NOMO-1 treated with dmso at 0.1 percent for 144 hours (cell line): ENCODE results near the gene RALB.
"Not testable (repeated sequence)": the region's sequence is repeated elsewhere in the genome, so short reads cannot be mapped to it uniquely, and the experiment has no call there.

Experiments
- DNase-seq: peaks from one replicate; lab custom pipeline; 2025; ENCODE audit not compliant: unreplicated experiment; lab: John Stamatoyannopoulos, UW

The RALB gene

DNA sequence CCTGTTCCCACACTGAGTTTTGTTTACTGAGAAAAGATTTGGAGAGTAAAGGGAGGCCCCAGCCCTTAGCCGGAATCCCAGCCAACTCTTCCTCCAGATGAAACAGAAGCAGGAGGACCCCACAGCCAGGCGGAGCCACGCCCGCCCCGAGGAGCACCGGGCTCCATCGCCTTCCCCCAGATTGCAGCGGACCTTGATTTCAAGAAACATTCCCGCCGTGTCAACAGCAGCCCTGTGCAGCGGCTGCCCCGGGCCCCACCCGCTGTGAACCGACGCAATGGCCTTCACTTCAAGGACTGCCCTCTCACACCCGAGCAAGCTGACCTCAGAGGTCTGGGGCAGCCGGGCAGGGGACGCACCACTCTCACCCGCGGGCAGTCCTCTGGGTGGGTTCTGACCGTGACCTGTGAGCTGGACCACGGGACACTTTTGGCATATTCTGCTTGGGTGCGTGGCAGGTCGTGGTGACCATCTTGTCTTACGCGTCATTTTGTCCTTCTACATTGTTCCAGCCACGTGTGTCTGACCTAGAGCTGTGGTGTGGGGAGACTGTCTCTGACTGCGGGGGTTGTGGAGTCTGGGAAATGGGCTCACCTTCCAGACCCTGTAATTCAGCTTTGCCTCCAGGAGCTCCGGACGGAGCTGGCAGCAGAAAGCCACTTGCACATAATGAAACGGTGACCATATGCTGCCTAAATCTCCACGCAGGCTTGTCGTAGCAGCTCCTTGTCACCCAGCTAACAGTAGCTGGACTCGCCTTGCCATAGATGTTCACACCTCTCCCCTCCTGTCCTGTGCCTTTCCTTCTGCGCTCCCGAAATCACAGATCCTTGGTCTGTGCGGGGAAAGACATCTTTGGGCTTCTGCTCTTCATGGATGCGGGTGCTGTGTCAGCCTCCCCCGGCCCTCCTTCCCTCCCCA lies 61.3 kb downstream of the RALB start:
- DNase-seq, result no peak

DNA sequence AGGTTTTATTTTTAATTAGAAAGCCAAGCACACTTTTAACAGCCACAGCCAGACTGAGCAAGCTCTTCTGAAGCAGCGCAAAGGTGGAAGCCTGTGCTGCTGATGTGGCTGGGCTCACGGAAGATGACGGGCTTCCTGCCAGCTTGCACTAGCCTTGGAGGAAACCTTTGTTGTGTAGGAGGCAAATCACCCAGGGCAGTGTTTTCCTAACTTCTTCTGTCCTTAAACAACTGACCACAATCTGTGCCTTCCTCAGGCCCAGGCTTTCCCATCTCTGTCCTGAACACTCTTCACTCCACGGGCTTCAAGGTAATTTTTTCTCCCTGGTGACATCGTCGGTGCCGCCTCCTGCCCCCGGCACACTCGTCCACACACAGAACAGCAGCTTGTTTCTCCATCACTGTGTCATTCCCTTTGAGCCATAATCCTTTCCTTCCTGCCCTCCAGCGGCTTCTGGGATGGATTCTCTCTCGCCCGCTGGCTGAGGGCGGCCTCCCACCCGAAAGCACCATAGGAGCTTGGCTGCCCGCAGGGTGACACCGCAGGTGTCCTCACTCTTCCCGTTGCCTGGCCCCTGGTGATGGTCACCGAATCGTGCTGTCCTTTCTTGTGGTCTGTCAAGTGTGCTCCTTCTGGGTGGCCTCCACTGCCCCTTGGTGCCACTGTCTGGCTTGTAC lies 62.2 kb downstream of the RALB start:
- no peak for DNase-seq

DNA sequence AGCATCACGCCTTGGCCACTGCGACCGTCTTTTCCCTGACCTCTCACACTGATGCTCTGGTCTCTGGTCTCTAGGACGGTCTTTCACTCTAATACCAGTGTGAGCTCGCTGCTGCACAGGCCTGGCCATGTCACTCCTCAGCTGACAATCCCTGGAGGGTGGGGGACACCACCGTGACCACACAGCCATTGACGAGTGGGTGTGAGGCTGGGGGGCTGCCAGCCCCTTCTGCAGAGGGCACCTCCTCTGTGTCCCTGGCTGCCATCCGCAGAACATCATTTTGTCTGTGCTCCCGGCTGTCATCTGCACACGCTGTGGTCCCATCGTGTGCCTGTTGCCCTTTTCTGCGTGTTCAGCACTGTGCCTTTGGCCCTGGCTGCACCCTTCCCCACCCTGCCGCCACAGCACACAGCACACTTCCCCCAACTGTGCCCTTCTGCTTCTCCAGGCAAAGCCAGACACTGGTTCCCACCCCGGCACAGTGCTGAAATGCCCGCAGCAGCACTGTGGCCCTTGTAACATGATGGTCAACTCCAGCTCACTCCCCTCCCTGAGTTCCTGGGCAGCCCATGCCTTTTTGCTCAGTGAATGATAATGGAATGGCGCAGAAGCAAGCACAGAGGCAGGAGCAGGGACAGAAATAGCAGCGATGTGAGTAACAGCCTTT lies 62.8 kb downstream of the RALB start:
- DNase-seq, result no peak

DNA sequence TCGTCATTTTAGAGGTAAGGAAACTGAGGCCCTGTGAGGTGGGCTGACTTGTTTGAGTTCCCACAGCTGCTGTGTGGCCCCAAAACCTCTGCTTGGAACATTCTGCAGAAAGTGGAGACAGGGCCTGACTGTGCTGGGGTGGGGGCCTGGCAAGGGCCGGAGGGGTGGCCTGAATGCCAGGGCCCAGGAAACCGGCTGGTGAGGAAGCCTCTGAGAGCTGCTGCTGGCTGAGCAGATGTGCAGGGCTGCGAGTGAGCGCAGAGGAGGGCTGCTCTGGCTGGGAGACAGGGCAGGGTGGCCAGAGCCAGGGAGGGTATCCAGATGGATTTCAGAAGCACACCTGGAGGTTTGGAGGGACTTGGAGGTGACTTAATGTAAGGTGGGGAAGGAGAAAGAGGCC lies 63.4 kb downstream of the RALB start:
- DNase-seq, result no peak

DNA sequence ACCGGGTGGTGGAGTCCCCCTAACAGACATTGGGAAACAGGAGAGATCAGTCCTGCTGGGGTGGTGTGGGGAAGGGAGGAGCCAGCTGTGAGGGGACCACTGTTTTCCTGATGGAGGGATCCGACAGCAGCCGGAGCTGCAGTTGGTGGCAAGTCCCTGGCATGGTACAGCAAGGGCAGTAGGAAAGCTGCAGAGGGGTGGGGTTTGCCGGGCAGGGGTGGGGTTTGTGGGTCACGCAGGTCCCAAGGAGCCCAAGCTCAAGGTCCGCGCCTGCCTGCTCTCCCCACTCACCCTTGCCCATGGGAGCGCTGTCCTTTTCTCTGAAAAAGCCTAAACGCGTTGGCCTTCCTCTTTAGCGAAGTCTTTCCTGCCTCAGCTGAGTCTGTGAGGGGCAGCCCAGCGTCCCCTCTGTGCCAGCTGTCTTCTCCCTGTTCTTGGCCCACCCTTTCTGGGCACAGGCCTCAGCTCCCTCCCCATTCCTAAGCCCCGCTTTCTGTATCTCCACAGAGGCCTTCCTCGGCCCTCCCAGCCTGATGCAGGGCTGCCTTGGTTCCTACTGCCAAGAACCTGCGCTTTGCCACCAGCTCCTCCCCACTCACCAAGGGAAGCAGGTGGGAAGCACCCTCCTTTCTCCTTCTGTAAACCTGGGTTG lies 64.0 kb downstream of the RALB start:
- no peak for DNase-seq

DNA sequence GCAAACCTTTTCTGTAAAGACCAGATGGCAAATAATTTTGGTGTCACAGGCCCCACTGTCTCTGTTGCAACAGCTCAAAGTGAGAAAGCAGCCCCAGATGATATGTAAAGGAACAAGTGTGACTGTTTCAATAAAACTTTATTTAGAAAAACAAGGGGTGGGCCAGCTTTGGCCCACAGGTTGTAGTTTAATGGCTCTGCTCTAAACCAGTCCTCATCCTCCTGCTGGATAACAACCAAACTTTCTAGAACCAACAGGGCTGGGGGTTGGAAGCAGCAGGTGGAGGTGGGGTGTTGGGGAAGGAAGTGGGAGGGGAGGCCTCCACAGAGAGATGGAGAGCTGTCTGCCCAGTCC lies 64.5 kb downstream of the RALB start:
- DNase-seq, result no peak

DNA sequence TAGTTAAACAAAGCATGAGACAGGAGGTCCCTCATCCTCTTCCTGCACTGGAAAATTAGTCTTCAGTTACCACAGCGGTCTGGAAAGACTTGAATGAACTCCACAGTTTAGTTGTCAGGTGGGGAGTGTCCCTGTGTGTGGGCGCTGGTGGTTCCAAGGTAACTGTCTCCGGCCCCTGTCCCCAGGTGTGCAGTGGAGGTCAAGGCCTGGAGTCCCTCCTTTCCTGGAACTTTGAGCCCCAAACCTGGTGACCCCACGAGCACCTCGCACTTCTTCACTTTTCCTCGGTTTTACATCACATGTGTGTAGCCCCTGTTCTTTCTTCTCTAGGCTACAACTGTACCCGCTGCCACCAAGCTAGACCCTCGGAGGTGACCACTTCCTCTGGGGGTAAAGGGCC lies 65.3 kb downstream of the RALB start:
- no peak for DNase-seq

DNA sequence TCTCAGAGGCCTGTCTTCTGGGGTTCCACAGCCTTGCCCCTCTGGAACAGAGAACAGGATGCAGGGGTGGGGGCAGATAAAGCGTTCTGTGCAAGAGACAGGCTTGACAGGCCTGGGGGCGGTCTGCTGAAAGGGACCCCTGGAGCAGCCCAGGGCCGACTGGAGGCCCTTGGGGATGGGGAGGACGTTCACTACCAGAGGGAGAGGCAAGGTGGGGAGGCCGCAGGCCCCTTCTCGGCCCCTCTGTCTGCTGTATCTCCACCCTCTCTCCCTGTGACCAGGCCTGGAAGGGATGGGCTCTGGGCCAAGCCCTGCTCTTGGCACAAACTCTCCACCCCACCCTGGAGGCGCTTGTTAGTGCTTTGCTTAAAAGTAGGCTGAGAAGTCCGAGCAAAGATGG lies 66.0 kb downstream of the RALB start:
- no peak for DNase-seq

DNA sequence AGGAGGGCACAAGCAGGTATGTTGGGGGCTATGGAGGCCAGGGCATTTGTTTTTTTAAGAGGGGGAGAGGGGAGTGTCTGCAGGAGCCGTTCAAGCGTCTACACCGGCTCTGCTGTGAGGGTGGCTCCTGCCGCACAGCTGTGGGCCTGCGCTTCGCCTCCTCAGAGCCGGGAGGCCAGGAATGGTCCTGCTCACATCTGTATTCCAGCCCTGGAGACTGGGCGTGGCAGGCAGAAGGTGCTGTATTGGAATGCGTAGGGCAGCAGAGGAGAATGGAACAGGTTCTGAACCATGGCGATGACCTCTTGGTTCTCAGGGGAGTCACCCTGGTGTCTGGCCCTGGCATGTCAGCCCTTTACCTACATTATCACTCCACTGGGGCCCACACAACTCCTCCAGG lies 66.5 kb downstream of the RALB start:
- no peak for DNase-seq

DNA sequence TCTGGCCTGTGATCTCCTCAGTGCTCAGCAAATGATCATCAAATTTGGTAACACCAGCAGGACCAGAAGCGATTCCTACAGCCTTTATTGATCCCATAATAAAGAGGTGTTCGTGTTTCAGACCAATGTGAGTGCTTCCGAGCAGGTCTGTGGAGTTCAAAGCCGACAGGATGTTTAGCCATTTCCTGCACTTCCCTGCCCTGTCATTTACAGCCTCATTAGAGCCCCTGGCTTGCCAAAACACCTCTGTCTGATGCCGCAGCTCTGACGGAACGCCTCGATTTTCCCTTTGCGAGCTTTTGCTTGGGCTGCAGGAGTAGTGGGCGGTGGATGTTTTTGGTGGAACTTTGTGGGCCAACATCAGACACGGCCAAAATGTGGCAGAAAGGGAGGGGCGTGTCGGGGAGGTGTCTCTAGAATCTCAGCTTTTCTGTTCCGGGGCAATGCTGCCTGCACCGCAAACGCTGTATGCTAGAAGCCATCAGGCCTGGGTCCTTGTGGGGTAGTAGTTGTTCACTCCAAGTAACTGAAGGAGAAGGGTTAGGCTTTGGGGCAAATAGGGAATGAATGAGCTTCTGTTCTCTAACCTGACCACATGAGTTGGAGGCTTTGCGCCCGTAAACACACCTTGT lies 67.2 kb downstream of the RALB start:
- DNase-seq, result no peak

DNA sequence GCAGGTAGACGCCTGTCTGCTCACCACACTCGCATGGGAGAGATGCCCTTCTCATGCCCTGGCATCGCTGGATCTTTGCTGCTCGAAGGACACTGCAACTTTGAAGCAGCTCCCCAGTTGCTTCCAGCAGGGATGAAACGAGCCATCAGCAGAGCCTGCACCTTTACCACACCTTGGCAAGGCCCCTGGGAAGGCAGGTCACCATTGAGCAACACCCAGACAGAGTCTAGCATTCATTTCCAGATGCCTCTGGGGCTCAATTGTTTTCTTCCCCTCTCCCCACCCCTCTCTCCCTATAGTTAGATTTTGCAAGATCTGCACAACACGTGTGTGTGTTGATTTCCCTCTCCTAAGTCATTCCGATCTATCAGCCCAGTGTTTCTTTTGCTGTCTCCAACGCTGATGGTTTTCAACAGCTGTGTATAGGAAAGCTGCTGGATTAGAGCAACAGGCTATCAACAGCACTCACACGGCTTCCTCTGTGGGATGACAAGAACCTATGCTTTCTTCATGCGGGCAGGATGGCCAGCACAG lies 67.7 kb downstream of the RALB start:
- DNase-seq, result no peak

DNA sequence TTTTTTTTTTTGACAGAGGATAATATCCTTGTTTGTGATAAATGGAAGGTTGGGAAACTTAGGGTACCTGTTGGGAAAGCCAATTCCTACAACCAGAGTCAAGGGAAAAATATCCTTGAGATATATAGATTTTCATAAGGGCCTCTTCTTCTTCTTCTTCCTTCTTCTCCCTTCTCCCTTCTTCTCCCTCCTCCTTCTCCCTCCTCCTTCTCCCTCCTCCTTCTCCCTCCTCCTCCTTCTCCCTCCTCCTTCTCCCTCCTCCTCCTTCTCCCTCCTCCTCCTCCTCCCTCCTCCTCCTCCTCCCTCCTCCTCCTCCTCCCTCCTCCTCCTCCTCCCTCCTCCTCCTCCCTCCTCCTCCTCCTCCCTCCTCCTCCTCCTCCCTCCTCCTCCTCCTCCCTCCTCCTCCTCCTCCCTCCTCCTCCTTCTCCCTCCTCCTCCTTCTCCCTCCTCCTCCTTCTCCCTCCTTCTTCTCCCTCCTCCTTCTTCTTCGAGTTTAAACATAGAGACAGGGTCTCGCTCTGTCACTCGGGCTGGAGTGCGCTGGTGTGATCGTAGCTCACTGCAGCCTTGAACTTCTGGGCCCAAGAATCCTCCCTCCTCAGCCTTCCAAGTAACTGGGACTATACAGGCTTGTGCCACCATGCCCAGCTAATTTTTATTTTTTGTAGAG lies 68.4 kb downstream of the RALB start:
- DNase-seq, result not testable (repeated sequence)

DNA sequence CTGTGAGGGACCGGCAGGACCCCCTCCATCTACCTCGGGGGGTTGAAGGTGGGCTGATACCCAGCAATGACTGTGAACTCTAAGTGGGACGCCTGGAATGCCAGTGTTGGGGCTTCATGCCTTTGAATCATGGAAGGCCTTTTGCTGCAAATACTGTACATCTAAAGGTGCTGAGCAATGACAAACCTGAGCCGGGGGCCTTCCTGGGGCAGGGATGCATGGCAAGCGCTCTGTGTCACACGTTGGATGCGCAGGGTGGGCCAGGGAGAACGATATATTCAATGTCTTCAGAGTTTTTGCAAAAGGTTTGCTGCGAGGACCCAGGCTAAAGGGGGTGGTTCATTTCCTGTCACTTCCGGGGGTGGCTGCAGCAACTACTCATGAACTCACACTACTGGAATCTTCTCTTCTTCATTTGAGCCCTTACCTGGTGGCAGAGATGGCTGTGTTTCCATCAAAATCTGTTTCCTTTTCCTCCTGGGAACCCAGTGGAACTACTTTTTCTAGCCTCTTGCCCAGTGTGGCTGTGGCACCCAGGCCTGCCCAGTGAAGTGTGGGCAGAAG lies 69.2 kb downstream of the RALB start:
- no peak for DNase-seq

DNA sequence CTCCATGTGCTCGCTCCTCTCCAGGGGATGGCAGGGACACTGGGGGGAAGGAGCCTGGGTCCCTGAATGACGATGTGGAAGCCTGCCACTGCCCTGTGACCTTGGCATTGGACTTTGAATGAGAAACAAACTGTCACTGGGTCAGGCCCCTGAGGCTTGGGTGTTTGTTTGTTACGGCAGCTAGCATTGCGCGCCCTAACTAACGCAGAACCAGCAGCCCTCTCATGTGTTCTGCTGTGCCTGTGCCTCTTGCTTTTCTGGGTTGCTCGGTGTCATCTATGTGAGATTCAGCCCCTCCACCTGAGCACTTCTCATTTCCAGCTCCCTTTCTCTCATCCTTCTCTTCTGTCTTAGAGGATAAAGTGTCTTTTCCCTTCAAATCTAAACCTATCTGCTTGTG lies 69.7 kb downstream of the RALB start:
- DNase-seq, result no peak

DNA sequence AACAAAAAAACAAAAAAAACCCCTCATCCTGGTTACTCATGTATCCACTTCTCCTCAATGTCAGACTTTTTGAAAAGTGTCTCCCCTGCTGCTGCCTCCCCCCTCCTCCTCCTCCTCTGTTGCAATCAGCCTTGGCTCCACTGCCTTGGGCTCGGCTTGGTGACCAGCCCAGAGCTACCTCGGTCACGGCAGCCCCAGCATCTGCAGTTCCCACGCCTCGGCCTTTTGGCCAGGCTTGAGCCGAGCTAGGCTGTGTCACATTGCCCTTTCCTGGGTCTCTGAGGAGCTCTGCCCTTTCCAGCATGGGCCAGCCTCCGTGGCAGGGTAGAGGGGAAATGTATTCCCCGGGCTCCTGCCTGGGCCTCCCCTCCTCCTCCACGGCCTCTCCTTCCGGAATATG lies 70.6 kb downstream of the RALB start:
- DNase-seq, result no peak

DNA sequence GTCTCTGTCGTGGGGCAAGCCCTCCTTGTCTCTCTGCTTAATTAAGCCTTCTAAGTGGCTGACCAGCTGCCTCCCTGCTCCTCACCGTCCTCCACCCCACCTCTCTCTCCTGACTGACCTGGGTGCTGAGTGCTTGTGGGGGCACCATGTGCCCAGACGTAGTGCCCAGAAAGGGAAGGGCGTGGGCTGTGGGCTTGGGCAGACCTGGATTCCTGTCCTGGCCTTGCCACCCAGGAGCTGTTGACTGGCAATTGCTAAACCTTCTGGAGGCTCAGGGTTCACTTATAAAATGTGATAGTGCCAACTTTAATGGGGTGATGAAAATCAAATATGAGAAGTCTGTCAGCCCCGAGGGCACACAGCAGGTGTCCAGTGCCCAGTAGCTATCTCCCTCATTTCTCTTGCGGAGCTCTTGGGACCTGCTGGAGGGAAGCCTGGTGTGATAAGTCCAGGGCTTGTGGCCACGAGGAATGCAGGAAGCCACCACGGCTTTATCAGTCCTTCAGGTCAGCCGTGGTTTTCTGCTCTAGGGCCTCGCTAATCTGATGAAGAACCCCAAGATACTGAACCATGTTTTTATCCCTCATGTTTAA lies 71.3 kb downstream of the RALB start:
- no peak for DNase-seq

DNA sequence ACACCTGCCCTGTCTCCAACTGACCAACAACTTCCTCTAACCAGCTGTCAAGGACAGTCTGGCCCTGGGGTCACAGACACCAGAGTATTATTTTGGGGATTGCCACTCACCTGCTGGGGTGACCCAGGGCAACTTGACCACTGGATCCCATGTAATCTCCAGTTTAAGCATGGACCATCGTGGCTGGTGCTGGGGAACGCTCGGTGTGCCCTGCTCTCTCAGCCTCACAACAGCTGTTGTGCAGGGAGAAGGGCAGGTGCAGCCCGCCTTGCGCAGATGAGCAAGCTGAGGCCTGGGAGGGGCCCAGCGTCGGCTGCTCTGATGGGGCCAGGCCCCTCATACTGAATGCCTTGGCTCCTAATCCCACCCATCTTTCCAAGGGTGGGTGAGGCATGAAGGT lies 72.3 kb downstream of the RALB start:
- no peak for DNase-seq

DNA sequence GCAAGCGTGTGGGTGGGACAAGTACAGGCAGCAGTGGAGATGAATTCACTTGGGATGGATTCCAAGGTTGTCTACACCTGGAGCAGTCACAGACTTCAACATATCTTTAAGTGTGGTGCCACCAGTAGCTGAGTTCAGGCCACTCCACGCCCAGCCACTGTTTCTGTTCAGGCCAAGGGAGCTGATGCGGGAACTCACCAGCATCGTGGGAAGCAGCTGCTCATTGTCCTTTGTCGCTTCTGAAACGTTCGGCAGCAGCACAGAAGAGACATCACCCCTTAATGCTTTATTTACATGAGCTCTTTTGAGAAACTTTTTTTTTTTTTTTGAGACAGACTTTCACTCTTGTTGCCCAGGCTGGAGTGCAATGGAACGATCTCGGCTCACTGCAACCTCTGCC lies 73.4 kb downstream of the RALB start:
- no peak for DNase-seq

DNA sequence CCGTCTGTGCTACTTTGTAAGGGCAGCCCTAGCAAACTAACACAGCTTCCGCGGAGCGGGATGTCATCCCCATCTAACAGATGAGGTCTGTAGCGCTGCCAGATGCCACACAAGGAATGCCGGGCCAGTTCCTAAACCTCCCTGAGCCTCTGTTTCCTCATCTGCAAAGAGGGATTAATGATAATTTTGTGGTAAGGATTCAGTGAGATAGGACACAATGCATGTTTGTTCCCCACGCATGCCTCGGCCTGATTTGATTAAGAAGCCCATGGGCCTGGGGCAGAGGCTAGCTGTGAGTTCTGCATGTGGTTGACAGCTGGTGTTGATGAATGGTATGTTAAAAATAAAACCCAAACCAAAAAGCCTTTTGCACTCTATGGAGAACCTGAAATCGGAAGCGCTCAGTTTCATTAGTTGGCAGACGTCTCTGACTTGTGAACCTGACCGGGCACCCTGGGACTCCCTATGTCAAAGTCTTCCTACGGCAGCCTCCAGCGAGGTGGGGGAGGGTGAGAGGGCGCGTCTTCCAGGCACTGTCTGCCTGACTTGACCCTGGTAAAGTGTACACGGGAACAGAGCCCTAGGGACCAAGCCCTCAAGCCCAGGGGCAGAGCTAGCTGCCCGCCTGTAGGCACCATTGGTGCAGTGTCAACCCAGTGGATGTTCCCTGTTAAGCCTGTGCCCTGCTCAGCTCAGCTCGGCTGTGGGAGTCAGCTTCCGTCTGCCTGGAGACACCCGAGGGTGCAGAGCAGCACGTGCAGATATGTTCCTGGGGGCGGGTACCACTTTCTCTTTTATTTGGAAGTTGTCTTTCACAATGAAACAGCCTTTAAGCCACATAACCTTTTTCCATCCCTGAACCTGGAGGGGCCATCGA lies 78.5 kb downstream of the RALB start:
- DNase-seq, result no peak
